Measurements from ENCODE around the gene C1orf167. TPM values are rescaled to one million over a fixed set of nuclear protein-coding genes. Genes with fewer than 3 reads are reported as not detected.

Gene C1orf167
- total RNA-seq, 2 donors from 2014 or later, result 2.1 to 2.3 TPM

Other genes starting within 250 kb of the C1orf167 start
- gene FBXO2, start 107.8 kb upstream of the C1orf167 start, total RNA-seq, result 1 to 10 TPM; 1.9 to 3.0 TPM
- 10 to 100 TPM; 11.6 to 14.1 TPM for gene FBXO44, start 107.3 kb upstream of the C1orf167 start, total RNA-seq
- 1 to 10 TPM; 5.5 to 6.0 TPM for gene FBXO6, start 98.0 kb upstream of the C1orf167 start, total RNA-seq
- gene MAD2L2, start 81.0 kb upstream of the C1orf167 start, total RNA-seq, result 10 to 100 TPM; 18.4 to 22.6 TPM
- gene DRAXIN, start 70.5 kb upstream of the C1orf167 start, total RNA-seq, result under 1 TPM; 0.05 to 0.09 TPM
- 10 to 100 TPM; 35.1 to 39.1 TPM for gene AGTRAP, start 26.1 kb upstream of the C1orf167 start, total RNA-seq
- gene MTHFR, start 43.8 kb downstream of the C1orf167 start, total RNA-seq, result 10 to 100 TPM; 31.0 to 31.7 TPM
- gene CLCN6, start 44.0 kb downstream of the C1orf167 start, total RNA-seq, result 10 to 100 TPM; 16.8 to 16.9 TPM
- gene NPPA, start 85.6 kb downstream of the C1orf167 start, total RNA-seq, result 1 to 10 TPM in 1 of 2 donors, not detected in 1; 3.8 TPM
- gene NPPB, start 96.8 kb downstream of the C1orf167 start, total RNA-seq, result not detected
- 10 to 100 TPM; 34.0 to 39.6 TPM for gene KIAA2013, start 164.2 kb downstream of the C1orf167 start, total RNA-seq
- gene PLOD1, start 172.5 kb downstream of the C1orf167 start, total RNA-seq, result 10 to 100 TPM; 70.0 to 91.2 TPM
- 100 to 1,000 TPM in 1 of 2 donors, 10 to 100 TPM in 1; 94.8 to 102 TPM for gene MFN2, start 218.3 kb downstream of the C1orf167 start, total RNA-seq